ENCODE data around the gene USP47. TPM values are rescaled to one million over a fixed set of nuclear protein-coding genes. Genes with fewer than 3 reads are reported as not detected.
A peak's percentile ranks its signal among the peaks of the same experiment; 100 is the strongest.

USP47 gene
- total RNA-seq (100 to 1,000 TPM in 1 of 9 donors, 10 to 100 TPM in 8; 37.3 to 107 (median 43.7) TPM), polyA plus RNA-seq (10 to 100 TPM; 36.9 to 56.5 (median 39.4) TPM)
- long read RNA-seq, donor 1, full-length matches to known transcripts = 7 of 19 reads
- long read RNA-seq, donor 1, partial matches to known transcripts = 12 of 19 reads
- long read RNA-seq, donor 1, other reads (novel, unspliced or antisense) = 0 of 19 reads
- long read RNA-seq, donor 2, full-length matches to known transcripts = 8 of 32 reads
- long read RNA-seq, donor 2, partial matches to known transcripts = 24 of 32 reads
- long read RNA-seq, donor 2, other reads (novel, unspliced or antisense) = 0 of 32 reads
- long read RNA-seq, donor 3, full-length matches to known transcripts = 7 of 30 reads
- long read RNA-seq, donor 3, partial matches to known transcripts = 23 of 30 reads
- long read RNA-seq, donor 3, other reads (novel, unspliced or antisense) = 0 of 30 reads
- long read RNA-seq, donor 4, full-length matches to known transcripts = 7 of 34 reads
- long read RNA-seq, donor 4, partial matches to known transcripts = 19 of 34 reads
- long read RNA-seq, donor 4, other reads (novel, unspliced or antisense) = 8 of 34 reads
- long read RNA-seq, donor 5, full-length matches to known transcripts = 88 of 111 reads
- long read RNA-seq, donor 5, partial matches to known transcripts = 4 of 111 reads
- long read RNA-seq, donor 5, other reads (novel, unspliced or antisense) = 19 of 111 reads
- long read RNA-seq, donor 6, full-length matches to known transcripts = 3 of 14 reads
- long read RNA-seq, donor 6, partial matches to known transcripts = 7 of 14 reads
- long read RNA-seq, donor 6, other reads (novel, unspliced or antisense) = 4 of 14 reads
- long read RNA-seq, donor 7, full-length matches to known transcripts = 1 of 14 reads
- long read RNA-seq, donor 7, partial matches to known transcripts = 13 of 14 reads
- long read RNA-seq, donor 7, other reads (novel, unspliced or antisense) = 0 of 14 reads
- long read RNA-seq, donor 8, full-length matches to known transcripts = 9 of 28 reads
- long read RNA-seq, donor 8, partial matches to known transcripts = 19 of 28 reads
- long read RNA-seq, donor 8, other reads (novel, unspliced or antisense) = 0 of 28 reads
- long read RNA-seq, donor 9, full-length matches to known transcripts = 4 of 39 reads
- long read RNA-seq, donor 9, partial matches to known transcripts = 35 of 39 reads
- long read RNA-seq, donor 9, other reads (novel, unspliced or antisense) = 0 of 39 reads
- long read RNA-seq, donor 10, full-length matches to known transcripts = 5 of 12 reads
- long read RNA-seq, donor 10, partial matches to known transcripts = 7 of 12 reads
- long read RNA-seq, donor 10, other reads (novel, unspliced or antisense) = 0 of 12 reads

- 0 to 1% (median 0%) methylated on average over 9 to 70 of the region's 70 CpGs for whole genome bisulfite sequencing, 4 donors
- intact Hi-C loops (cut with DNase I) = no loop called here
- Histone ChIP-seq H3K4me1 (replicated peaks in 1 of 2) (peaks cover 32 to 43% of the 10 kb centered on the region in 2 donors), H3K27ac (peak within 1 kb of the TSS; percentile 90 to 99 (median 96)), H3K27me3 (no peaks in the 10 kb centered on the region), H3K9me3 (replicated peaks in 1 of 3) (no peaks in the 10 kb centered on the region), H3K36me3 (replicated peaks in 1 of 2) (no peaks in the 10 kb centered on the region), H3K4me3 (peak within 1 kb of the TSS; percentile 60 to 80 (median 76))
- TF ChIP-seq POLR2A (IDR thresholded peaks at IDR 0.05) (peak; percentile 90 to 92), CTCF (IDR thresholded peaks at IDR 0.05) (peak; percentile 15 to 76 (median 70))
- peak; percentile 89 to 95 (median 93) for DNase-seq
These were observed at the start of gene USP47 for GRCh38 chr11:11841723-11842420. USP47 (plus strand) TSS chr11:11841972; CDS start chr11:11842186, 214 bp downstream.

DNA sequence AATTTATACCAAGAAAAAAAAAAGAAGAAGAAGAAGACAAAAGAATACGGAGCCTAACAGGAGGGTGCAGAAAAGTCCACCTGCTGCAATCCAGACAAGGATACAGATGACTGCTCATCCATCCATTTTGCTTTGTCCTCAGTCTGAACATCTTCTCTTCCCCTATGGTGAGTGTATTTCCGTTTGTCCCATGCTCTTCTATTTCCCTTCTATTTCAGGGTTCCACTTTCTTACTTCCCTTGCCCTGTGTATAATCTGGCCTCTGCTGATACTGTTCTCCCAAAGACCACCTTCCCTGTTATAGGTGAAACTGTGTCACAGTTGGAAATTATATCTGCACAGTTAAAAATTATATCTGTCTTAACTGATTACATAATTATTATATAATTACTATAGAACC lies 48.7 kb upstream of the USP47 start:
- H3K36me3 ChIP-seq (replicated peaks in 1 of 2) = no peaks in the 10 kb centered on the region
- intact Hi-C loops (cut with DNase I) = loop anchor here in 1 of 2 donors (10.0 kb wide), 1 partner anchor 102 kb away; no protein-coding TSS in a partner anchor
- no peak overlapping the region for H3K27ac ChIP-seq
- no peak overlapping the region for H3K4me3 ChIP-seq
- no peaks in the 10 kb centered on the region for H3K9me3 ChIP-seq (replicated peaks in 1 of 3)
- no peak for DNase-seq
- H3K27me3 ChIP-seq = peaks cover 6% of the 10 kb centered on the region
- TF ChIP-seq POLR2A (IDR thresholded peaks at IDR 0.05) (no peak), CTCF (IDR thresholded peaks at IDR 0.05) (no peak)
- H3K4me1 ChIP-seq (replicated peaks in 1 of 2) = no peaks in the 10 kb centered on the region
- WGBS, 4 donors = 56 to 68% (median 59%) methylated on average over 2 of the region's 2 CpGs

GRCh38 chr11:11798586-11799438 lies 43.0 kb upstream of the USP47 start:
- H3K27ac ChIP-seq = no peak overlapping the region
- peak; percentile 63 to 95 (median 83) for DNase-seq
- TF ChIP-seq CTCF (IDR thresholded peaks at IDR 0.05) = peak; percentile 62 to 91 (median 88)
- TF ChIP-seq POLR2A (IDR thresholded peaks at IDR 0.05) = no peak

More at GRCh38 chr11:11798586-11799438, 43.0 kb upstream of the USP47 start:
- WGBS, 4 donors = 19 to 26% (median 20%) methylated on average over 5 of the region's 5 CpGs
- no peaks in the 10 kb centered on the region for H3K9me3 ChIP-seq (replicated peaks in 1 of 3)
- no peak overlapping the region for H3K4me3 ChIP-seq
- H3K27me3 ChIP-seq = peaks cover 11% of the 10 kb centered on the region
- no peaks in the 10 kb centered on the region for H3K36me3 ChIP-seq (replicated peaks in 1 of 2)
- H3K4me1 ChIP-seq (replicated peaks in 1 of 2) = no peaks in the 10 kb centered on the region
- intact Hi-C loops (cut with DNase I) = loop anchor here in 1 of 2 donors (5.0 to 10.0 kb wide), 3 partner anchors 96 to 483 kb away; no protein-coding TSS in a partner anchor
